ENCODE data around the gene KHDRBS2. TPM values are rescaled to one million over a fixed set of nuclear protein-coding genes. Genes with fewer than 3 reads are reported as not detected.

Gene KHDRBS2
- polyA plus RNA-seq, 1 experiment = not detected

DNA sequence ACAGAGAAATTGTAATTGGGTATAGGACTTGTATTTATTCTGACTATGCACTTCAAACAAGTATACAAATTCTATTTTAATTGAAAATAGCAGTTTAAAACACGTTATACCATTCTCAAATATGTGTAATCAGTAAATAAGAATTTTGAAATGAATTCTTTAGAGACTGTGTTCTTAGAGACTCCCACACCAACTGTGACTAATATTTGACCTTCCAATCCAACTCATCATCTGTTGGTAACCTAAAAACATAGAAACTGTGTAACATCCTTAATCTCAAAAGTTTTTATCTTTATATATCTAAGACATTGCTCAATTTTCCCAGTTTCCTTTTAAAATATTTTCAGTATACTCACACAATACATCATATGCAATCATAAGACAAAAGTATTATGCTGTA lies 83.9 kb downstream of the KHDRBS2 start:
- TF ChIP-seq, protein P1, sequence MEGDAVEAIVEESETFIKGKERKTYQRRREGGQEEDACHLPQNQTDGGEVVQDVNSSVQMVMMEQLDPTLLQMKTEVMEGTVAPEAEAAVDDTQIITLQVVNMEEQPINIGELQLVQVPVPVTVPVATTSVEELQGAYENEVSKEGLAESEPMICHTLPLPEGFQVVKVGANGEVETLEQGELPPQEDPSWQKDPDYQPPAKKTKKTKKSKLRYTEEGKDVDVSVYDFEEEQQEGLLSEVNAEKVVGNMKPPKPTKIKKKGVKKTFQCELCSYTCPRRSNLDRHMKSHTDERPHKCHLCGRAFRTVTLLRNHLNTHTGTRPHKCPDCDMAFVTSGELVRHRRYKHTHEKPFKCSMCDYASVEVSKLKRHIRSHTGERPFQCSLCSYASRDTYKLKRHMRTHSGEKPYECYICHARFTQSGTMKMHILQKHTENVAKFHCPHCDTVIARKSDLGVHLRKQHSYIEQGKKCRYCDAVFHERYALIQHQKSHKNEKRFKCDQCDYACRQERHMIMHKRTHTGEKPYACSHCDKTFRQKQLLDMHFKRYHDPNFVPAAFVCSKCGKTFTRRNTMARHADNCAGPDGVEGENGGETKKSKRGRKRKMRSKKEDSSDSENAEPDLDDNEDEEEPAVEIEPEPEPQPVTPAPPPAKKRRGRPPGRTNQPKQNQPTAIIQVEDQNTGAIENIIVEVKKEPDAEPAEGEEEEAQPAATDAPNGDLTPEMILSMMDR (IDR thresholded peaks at IDR 0.05; ENCODE audit: insufficient read depth, low read depth, low read length) = no peak

DNA sequence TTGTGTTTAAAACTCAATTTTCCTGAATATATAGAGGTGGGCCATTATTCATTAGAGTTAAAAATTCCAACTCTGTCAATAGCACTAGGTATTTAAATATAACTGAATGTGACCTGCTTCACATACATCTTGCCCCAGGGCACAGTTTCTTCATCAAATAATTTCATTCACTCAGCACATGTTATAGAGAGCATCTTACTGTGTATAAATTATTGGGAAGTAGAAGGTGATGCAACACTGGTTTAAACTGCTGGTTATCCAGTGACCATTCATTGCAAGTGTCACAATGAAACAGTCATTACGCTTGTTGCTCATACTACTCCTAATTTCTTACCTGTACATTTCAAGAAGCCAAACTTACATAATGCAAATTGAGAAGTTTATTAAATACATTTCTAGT lies 93.4 kb downstream of the KHDRBS2 start:
- no peaks in the 10 kb centered on the region for H3K27me3 ChIP-seq (ENCODE audit: control insufficient read depth, insufficient read depth, low read length)
- ChIA-PET CTCF (no interaction called here), POLR2A (no interaction called here)
- H3K36me3 ChIP-seq (ENCODE audit: control insufficient read depth, insufficient read depth, low read length) = no peaks in the 10 kb centered on the region
- no peak for DNase-seq (ENCODE audit: low read depth)
- no peak overlapping the region for H3K4me3 ChIP-seq (ENCODE audit: low read depth, low read length)
- TF ChIP-seq, protein P1 (IDR thresholded peaks at IDR 0.05; ENCODE audit: insufficient read depth, low read depth, low read length) = no peak

More for the DNA sequence above, 83.9 kb downstream of the KHDRBS2 start:
- no peak overlapping the region for H3K4me3 ChIP-seq (ENCODE audit: low read depth, low read length)
- DNase-seq (ENCODE audit: low read depth) = no peak
- ChIA-PET CTCF (no interaction called here), POLR2A (no interaction called here)
- no peaks in the 10 kb centered on the region for H3K36me3 ChIP-seq (ENCODE audit: control insufficient read depth, insufficient read depth, low read length)
- H3K27me3 ChIP-seq (ENCODE audit: control insufficient read depth, insufficient read depth, low read length) = no peaks in the 10 kb centered on the region

DNA sequence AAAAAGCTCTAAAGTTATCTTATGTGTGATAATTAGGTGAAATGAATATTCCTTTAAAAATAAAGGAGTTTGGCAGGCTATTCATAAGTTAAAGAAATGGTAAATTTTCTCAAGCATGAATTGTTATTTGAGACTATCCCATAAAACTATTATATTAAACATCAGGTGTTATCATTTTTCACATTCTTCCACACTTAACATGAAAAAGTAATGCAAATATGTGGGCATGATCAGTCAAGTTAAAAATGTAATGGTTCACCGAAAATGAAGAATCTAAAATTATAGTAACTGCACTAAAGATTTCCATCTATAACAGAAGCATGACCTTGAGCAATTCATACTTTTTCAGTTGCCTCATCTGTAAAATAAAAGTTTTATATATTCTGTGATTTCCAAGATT lies 110.8 kb downstream of the KHDRBS2 start:
- CTCF ChIA-PET = no interaction called here

DNA sequence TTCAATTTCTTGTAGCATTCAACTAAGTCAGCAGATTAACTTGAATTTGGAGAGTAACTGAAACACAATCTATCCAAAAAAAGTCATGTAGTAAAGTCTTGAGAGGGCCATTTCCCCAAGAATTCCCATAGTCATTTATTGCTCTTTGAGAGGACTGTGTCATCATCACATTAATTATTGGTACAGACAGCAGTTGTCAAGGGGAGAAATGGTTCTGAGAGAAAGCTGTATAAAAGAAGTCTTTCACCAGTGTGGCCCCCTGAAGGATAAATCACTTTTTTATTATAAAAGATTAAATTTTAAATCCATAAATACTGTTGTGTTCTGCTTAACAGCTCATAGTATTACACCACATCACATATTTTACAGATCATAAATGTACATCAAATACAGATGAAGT lies 111.5 kb downstream of the KHDRBS2 start:
- ChIA-PET CTCF (no interaction called here), POLR2A (no interaction called here)
- TF ChIP-seq, protein P1 (IDR thresholded peaks at IDR 0.05; ENCODE audit: insufficient read depth, low read depth, low read length) = no peak
- DNase-seq (ENCODE audit: low read depth) = no peak
- H3K36me3 ChIP-seq (ENCODE audit: control insufficient read depth, insufficient read depth, low read length) = no peaks in the 10 kb centered on the region
- no peaks in the 10 kb centered on the region for H3K27me3 ChIP-seq (ENCODE audit: control insufficient read depth, insufficient read depth, low read length)
- no peak overlapping the region for H3K4me3 ChIP-seq (ENCODE audit: low read depth, low read length)

More for the DNA sequence above, 110.8 kb downstream of the KHDRBS2 start:
- POLR2A ChIA-PET = no interaction called here
- H3K27me3 ChIP-seq (ENCODE audit: control insufficient read depth, insufficient read depth, low read length) = no peaks in the 10 kb centered on the region
- DNase-seq (ENCODE audit: low read depth) = no peak
- H3K36me3 ChIP-seq (ENCODE audit: control insufficient read depth, insufficient read depth, low read length) = no peaks in the 10 kb centered on the region
- TF ChIP-seq, protein P1 (IDR thresholded peaks at IDR 0.05; ENCODE audit: insufficient read depth, low read depth, low read length) = no peak
- no peak overlapping the region for H3K4me3 ChIP-seq (ENCODE audit: low read depth, low read length)

DNA sequence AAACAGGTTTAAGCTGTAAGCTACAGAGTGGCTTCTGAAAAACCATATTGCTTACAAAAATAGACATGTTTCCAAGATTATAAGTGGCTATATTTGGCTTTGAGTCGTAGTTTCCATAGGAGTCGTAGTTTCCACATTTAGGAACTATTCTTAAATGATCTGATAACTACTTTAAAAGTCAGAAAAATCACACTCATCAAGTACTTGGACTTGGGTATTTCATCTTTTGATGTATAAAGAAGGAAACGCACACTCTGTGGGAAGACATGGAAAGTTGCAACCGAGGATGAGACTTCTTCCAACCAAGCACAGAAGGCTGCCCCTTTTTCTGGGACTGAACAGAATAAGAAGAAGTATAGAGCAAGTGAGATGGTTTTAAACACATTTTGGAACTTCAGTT lies 118.3 kb downstream of the KHDRBS2 start:
- H3K36me3 ChIP-seq (ENCODE audit: control insufficient read depth, insufficient read depth, low read length) = no peaks in the 10 kb centered on the region
- ChIA-PET CTCF (no interaction called here), POLR2A (no interaction called here)
- TF ChIP-seq, protein P1 (IDR thresholded peaks at IDR 0.05; ENCODE audit: insufficient read depth, low read depth, low read length) = no peak
- no peak for DNase-seq (ENCODE audit: low read depth)
- H3K4me3 ChIP-seq (ENCODE audit: low read depth, low read length) = no peak overlapping the region
- no peaks in the 10 kb centered on the region for H3K27me3 ChIP-seq (ENCODE audit: control insufficient read depth, insufficient read depth, low read length)
